Measurements from ENCODE around the gene SEMA3F.

SEMA3F gene

DNA sequence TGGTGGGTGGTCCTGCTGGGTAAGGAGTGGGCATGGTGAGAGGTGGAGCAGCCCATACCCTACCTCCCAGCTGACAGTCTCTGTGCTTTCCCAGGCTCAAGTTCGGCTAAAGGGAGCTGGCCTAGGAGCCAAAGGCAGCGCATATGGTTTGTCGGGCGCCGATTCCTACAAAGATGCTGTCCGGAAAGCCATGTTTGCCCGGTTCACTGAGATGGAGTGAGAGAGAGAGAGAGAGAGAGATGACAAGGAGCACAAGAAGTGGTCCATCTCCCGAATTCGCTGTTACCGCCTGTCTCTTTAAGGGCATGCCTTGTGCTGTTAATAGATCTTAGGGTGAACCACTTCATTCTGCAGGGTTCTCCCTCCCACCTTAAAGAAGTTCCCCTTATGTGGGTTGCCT, 36.9 kb upstream of the SEMA3F start:
- H2BK5ac ChIP-seq (ENCODE audit: low read depth, low read length, poor library complexity, severe bottlenecking) = no peak overlapping the region
- no peak for DNase-seq
- peaks cover 77 to 88% of the 10 kb centered on the region in 2 experiments for H3K36me3 ChIP-seq (ENCODE audit: control insufficient read depth in 1 of 2, insufficient read depth in 2 of 2, low read depth in 1 of 2, low read length in 2 of 2)
- no peaks in the 10 kb centered on the region for H3K9me3 ChIP-seq (ENCODE audit: control insufficient read depth, low read length)
- H3K4me1 ChIP-seq (ENCODE audit: control insufficient read depth, insufficient read depth, low read depth, low read length) = peaks cover 6% of the 10 kb centered on the region
- no peak overlapping the region for H2AFZ ChIP-seq (ENCODE audit: low read depth, low read length)
- no peak overlapping the region for H2BK15ac ChIP-seq (ENCODE audit: low read depth, poor library complexity, severe bottlenecking)
- H3K9ac ChIP-seq (ENCODE audit: low read length) = no peak overlapping the region
- H3K14ac ChIP-seq (ENCODE audit: low read length in 2 of 2) = no peak overlapping the region
- WGBS = over 99% methylated on average over 10 of the region's 10 CpGs
- no peaks in the 10 kb centered on the region for H3K27me3 ChIP-seq (ENCODE audit: control insufficient read depth in 1 of 2, insufficient read depth in 1 of 2, low read length in 2 of 2)
- H3K4me2 ChIP-seq (ENCODE audit: low read length, poor library complexity, severe bottlenecking) = no peak overlapping the region
- no peak overlapping the region for H2BK12ac ChIP-seq (ENCODE audit: low read length in 2 of 2)
- H2AK5ac ChIP-seq (ENCODE audit: low read length, severe bottlenecking) = no peak overlapping the region
- H3K18ac ChIP-seq (ENCODE audit: low read depth in 1 of 2, low read length in 2 of 2) = no peak overlapping the region
- no peak overlapping the region for H3K4ac ChIP-seq (ENCODE audit: low read depth in 1 of 2, low read length in 2 of 2)
- H3K4me3 ChIP-seq (ENCODE audit: insufficient read depth in 1 of 2, low read depth in 1 of 2, low read length in 2 of 2) = no peak overlapping the region
- no peak overlapping the region for H4K91ac ChIP-seq (ENCODE audit: low read length)
- no peak overlapping the region for H3K27ac ChIP-seq (ENCODE audit: low read length, poor library complexity, severe bottlenecking)
- peaks cover 5% of the 10 kb centered on the region for H3K79me1 ChIP-seq (replicated peaks; ENCODE audit: low read length, poor library complexity, severe bottlenecking)
- no peak overlapping the region for H3K23ac ChIP-seq (ENCODE audit: low read length in 2 of 2)
- no peak overlapping the region for H4K8ac ChIP-seq (ENCODE audit: low read length)
- H2BK120ac ChIP-seq (ENCODE audit: low read depth, low read length) = no peak overlapping the region

DNA sequence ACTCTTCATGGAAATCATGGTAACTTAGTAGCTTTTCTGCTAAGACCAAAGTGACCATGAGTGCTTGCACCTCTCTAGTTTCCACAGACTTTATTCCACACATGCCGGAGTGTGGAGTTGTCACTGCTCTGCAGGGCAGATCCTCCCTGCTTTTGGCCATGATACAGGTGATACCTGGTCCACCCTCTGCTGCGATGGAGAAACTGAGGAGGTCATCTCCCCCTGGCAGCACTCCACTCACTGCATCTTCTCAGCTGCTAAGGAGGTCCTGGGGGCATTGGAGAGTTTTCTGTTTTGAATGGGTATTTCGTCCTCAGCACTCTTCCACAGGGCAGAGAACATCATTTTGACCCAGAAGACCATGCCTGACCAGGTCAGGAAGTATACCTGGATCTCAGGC, 35.3 kb upstream of the SEMA3F start:
- no peak overlapping the region for H3K14ac ChIP-seq (ENCODE audit: low read length in 2 of 2)
- H2BK5ac ChIP-seq (ENCODE audit: low read depth, low read length, poor library complexity, severe bottlenecking) = no peak overlapping the region
- H2BK12ac ChIP-seq (ENCODE audit: low read length in 2 of 2) = no peak overlapping the region
- H3K9ac ChIP-seq (ENCODE audit: low read length) = no peak overlapping the region
- no peak overlapping the region for H2BK120ac ChIP-seq (ENCODE audit: low read depth, low read length)
- no peak overlapping the region for H3K27ac ChIP-seq (ENCODE audit: low read length, poor library complexity, severe bottlenecking)
- H2BK15ac ChIP-seq (ENCODE audit: low read depth, poor library complexity, severe bottlenecking) = no peak overlapping the region
- H3K79me1 ChIP-seq (replicated peaks; ENCODE audit: low read length, poor library complexity, severe bottlenecking) = peaks cover 2% of the 10 kb centered on the region
- no peak overlapping the region for H2AK5ac ChIP-seq (ENCODE audit: low read length, severe bottlenecking)
- DNase-seq = no peak
- no peak overlapping the region for H3K4me2 ChIP-seq (ENCODE audit: low read length, poor library complexity, severe bottlenecking)
- 100% methylated on average over 2 of the region's 3 CpGs for WGBS
- H3K4me3 ChIP-seq (ENCODE audit: insufficient read depth in 1 of 2, low read depth in 1 of 2, low read length in 2 of 2) = no peak overlapping the region
- H3K9me3 ChIP-seq (ENCODE audit: control insufficient read depth, low read length) = no peaks in the 10 kb centered on the region
- no peak overlapping the region for H4K91ac ChIP-seq (ENCODE audit: low read length)
- no peak overlapping the region for H3K4ac ChIP-seq (ENCODE audit: low read depth in 1 of 2, low read length in 2 of 2)
- peaks cover 0 to 4% of the 10 kb centered on the region in 2 experiments for H3K27me3 ChIP-seq (ENCODE audit: control insufficient read depth in 1 of 2, insufficient read depth in 1 of 2, low read length in 2 of 2)
- H3K23ac ChIP-seq (ENCODE audit: low read length in 2 of 2) = no peak overlapping the region
- no peak overlapping the region for H2AFZ ChIP-seq (ENCODE audit: low read depth, low read length)
- peaks cover 62 to 82% of the 10 kb centered on the region in 2 experiments for H3K36me3 ChIP-seq (ENCODE audit: control insufficient read depth in 1 of 2, insufficient read depth in 2 of 2, low read depth in 1 of 2, low read length in 2 of 2)
- no peak overlapping the region for H3K18ac ChIP-seq (ENCODE audit: low read depth in 1 of 2, low read length in 2 of 2)
- H4K8ac ChIP-seq (ENCODE audit: low read length) = no peak overlapping the region
- peaks cover 10% of the 10 kb centered on the region for H3K4me1 ChIP-seq (ENCODE audit: control insufficient read depth, insufficient read depth, low read depth, low read length)

DNA sequence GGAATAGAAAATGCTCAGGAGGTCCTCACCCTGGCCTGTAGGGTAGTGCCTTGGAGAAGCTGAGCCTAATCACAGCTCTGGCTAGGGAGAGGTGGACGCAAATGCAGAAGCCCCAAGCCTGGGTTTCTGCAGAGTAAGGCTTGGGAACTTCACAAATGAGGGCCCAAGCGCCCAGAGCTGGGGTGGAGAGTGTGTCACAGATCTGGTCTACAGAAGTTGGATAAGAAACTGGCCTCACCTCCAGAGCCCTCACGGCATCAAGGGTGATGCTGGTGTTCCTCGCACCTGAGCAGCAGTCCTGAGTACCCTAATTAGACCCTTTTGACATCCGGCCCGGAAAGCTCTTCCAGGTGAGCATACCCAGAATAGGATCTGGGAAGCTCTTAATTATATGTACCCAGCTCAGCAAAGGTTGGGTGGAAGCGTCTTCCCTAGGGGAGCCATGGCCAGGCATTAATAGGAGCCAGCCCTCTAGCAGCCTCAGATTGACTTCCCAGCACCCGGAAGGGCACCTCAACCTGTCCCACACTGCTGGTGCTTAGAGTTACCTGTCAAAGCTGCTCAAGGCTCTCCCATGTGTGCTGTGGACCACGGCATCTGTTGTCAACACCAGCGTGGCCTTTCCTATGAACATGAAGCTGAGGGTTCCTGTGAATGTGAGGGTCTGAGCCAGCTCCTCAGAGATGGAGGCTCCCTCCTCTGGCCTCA, 34.6 kb upstream of the SEMA3F start:
- peaks cover 16% of the 10 kb centered on the region for H3K4me1 ChIP-seq (ENCODE audit: control insufficient read depth, insufficient read depth, low read depth, low read length)
- H2BK5ac ChIP-seq (ENCODE audit: low read depth, low read length, poor library complexity, severe bottlenecking) = no peak overlapping the region
- no peak overlapping the region for H2BK15ac ChIP-seq (ENCODE audit: low read depth, poor library complexity, severe bottlenecking)
- H3K23ac ChIP-seq (ENCODE audit: low read length in 2 of 2) = no peak overlapping the region
- H3K9me3 ChIP-seq (ENCODE audit: control insufficient read depth, low read length) = no peaks in the 10 kb centered on the region
- peaks cover 54 to 75% of the 10 kb centered on the region in 2 experiments for H3K36me3 ChIP-seq (ENCODE audit: control insufficient read depth in 1 of 2, insufficient read depth in 2 of 2, low read depth in 1 of 2, low read length in 2 of 2)
- no peak overlapping the region for H3K4me3 ChIP-seq (ENCODE audit: insufficient read depth in 1 of 2, low read depth in 1 of 2, low read length in 2 of 2)
- H3K18ac ChIP-seq (ENCODE audit: low read depth in 1 of 2, low read length in 2 of 2) = no peak overlapping the region
- no peak overlapping the region for H2BK12ac ChIP-seq (ENCODE audit: low read length in 2 of 2)
- no peak overlapping the region for H2AK5ac ChIP-seq (ENCODE audit: low read length, severe bottlenecking)
- no peak overlapping the region for H2AFZ ChIP-seq (ENCODE audit: low read depth, low read length)
- no peak overlapping the region for H3K4ac ChIP-seq (ENCODE audit: low read depth in 1 of 2, low read length in 2 of 2)
- peaks cover 2% of the 10 kb centered on the region for H3K79me1 ChIP-seq (replicated peaks; ENCODE audit: low read length, poor library complexity, severe bottlenecking)
- no peak overlapping the region for H3K9ac ChIP-seq (ENCODE audit: low read length)
- H2BK120ac ChIP-seq (ENCODE audit: low read depth, low read length) = no peak overlapping the region
- WGBS = 95% methylated on average over 10 of the region's 10 CpGs
- no peak for DNase-seq
- H4K8ac ChIP-seq (ENCODE audit: low read length) = no peak overlapping the region
- no peak overlapping the region for H3K4me2 ChIP-seq (ENCODE audit: low read length, poor library complexity, severe bottlenecking)
- H3K14ac ChIP-seq (ENCODE audit: low read length in 2 of 2) = no peak overlapping the region
- no peak overlapping the region for H3K27ac ChIP-seq (ENCODE audit: low read length, poor library complexity, severe bottlenecking)
- peaks cover 0 to 6% of the 10 kb centered on the region in 2 experiments for H3K27me3 ChIP-seq (ENCODE audit: control insufficient read depth in 1 of 2, insufficient read depth in 1 of 2, low read length in 2 of 2)
- no peak overlapping the region for H4K91ac ChIP-seq (ENCODE audit: low read length)

DNA sequence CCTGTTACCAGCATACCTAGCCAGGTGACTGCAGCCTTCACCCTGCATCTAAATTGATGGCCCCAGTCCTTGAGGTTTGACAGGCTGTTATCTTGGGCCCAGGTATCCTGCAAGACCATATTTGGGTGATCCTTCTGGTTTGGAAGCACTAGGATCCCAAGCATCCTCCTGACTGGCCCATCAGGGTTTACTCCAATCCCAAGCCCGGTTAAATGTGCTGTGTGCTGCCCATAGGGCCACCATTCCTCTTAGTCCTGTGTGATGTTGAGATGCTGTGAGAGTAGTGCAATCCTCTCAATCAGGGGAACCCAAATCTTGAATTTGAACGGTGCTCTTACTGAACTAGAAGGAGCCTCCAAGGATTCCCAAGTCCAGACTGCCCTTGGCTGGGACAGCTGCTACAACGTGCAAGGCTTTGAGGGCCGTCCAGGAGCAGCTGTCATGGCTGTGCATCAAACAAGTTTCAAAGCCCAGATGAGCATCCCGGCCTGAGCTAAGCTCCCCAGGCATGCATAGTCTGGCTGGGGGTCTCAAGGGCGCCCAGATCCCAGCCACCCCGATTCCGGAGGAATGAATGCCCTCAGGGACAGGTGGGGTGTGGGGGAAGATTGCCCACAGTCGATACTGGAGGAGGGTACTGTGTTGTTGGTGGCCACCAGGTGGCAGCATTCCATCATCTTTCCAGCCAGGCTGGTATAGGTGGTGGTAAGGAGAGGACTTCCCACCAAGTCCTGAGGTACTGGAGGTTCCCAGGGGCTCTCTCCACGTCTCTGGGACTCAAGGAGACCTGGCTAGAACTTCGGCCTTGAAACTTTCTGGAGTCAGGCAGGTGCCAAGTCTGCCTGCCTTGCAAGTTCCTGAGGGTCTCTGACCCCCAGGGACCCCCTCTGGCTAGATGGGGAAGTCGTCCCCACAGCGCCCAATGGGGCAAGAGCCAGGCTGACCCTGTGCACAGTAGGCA, 33.8 kb upstream of the SEMA3F start:
- no peak overlapping the region for H3K18ac ChIP-seq (ENCODE audit: low read depth in 1 of 2, low read length in 2 of 2)
- H3K79me1 ChIP-seq (replicated peaks; ENCODE audit: low read length, poor library complexity, severe bottlenecking) = no peaks in the 10 kb centered on the region
- no peak overlapping the region for H3K27ac ChIP-seq (ENCODE audit: low read length, poor library complexity, severe bottlenecking)
- H3K4me2 ChIP-seq (ENCODE audit: low read length, poor library complexity, severe bottlenecking) = no peak overlapping the region
- no peak overlapping the region for H4K8ac ChIP-seq (ENCODE audit: low read length)
- H3K27me3 ChIP-seq (ENCODE audit: control insufficient read depth in 1 of 2, insufficient read depth in 1 of 2, low read length in 2 of 2) = peaks cover 0 to 14% of the 10 kb centered on the region in 2 experiments
- H3K9ac ChIP-seq (ENCODE audit: low read length) = peak overlapping the region; percentile 11
- no peak overlapping the region for H2AK5ac ChIP-seq (ENCODE audit: low read length, severe bottlenecking)
- no peak overlapping the region for H2BK15ac ChIP-seq (ENCODE audit: low read depth, poor library complexity, severe bottlenecking)
- 40% methylated on average over 13 of the region's 13 CpGs for WGBS
- no peak overlapping the region for H2BK5ac ChIP-seq (ENCODE audit: low read depth, low read length, poor library complexity, severe bottlenecking)
- H3K36me3 ChIP-seq (ENCODE audit: control insufficient read depth in 1 of 2, insufficient read depth in 2 of 2, low read depth in 1 of 2, low read length in 2 of 2) = peaks cover 46 to 66% of the 10 kb centered on the region in 2 experiments
- no peak overlapping the region for H2AFZ ChIP-seq (ENCODE audit: low read depth, low read length)
- peaks cover 25% of the 10 kb centered on the region for H3K4me1 ChIP-seq (ENCODE audit: control insufficient read depth, insufficient read depth, low read depth, low read length)
- no peak overlapping the region for H3K23ac ChIP-seq (ENCODE audit: low read length in 2 of 2)
- H2BK120ac ChIP-seq (ENCODE audit: low read depth, low read length) = no peak overlapping the region
- DNase-seq = peak; percentile 82
- H3K9me3 ChIP-seq (ENCODE audit: control insufficient read depth, low read length) = no peaks in the 10 kb centered on the region
- no peak overlapping the region for H3K4me3 ChIP-seq (ENCODE audit: insufficient read depth in 1 of 2, low read depth in 1 of 2, low read length in 2 of 2)
- no peak overlapping the region for H4K91ac ChIP-seq (ENCODE audit: low read length)
- no peak overlapping the region for H2BK12ac ChIP-seq (ENCODE audit: low read length in 2 of 2)
- H3K14ac ChIP-seq (ENCODE audit: low read length in 2 of 2) = no peak overlapping the region
- H3K4ac ChIP-seq (ENCODE audit: low read depth in 1 of 2, low read length in 2 of 2) = no peak overlapping the region
